ENCODE results near the gene FTSJ3.

FTSJ3 gene

GRCh38 chr17:63790057-63790456, 37.4 kb downstream of the FTSJ3 start:
- no peak overlapping the region for H3K27ac ChIP-seq
- TF ChIP-seq CTCF (conservative IDR thresholded peaks at IDR 0.05) (no peak), ZFX (IDR thresholded peaks at IDR 0.05) (no peak)

GRCh38 chr17:63786971-63787711, 40.3 kb downstream of the FTSJ3 start:
- H3K27ac ChIP-seq = no peak overlapping the region
- no peak for TF ChIP-seq CTCF (conservative IDR thresholded peaks at IDR 0.05)
- TF ChIP-seq ZFX (IDR thresholded peaks at IDR 0.05) = no peak

GRCh38 chr17:63786117-63786516, 41.3 kb downstream of the FTSJ3 start:
- H3K27ac ChIP-seq = no peak overlapping the region
- no peak for TF ChIP-seq ZFX (IDR thresholded peaks at IDR 0.05)
- no peak for TF ChIP-seq CTCF (conservative IDR thresholded peaks at IDR 0.05)

GRCh38 chr17:63785556-63785955, 41.9 kb downstream of the FTSJ3 start:
- H3K27ac ChIP-seq = no peak overlapping the region
- TF ChIP-seq CTCF (conservative IDR thresholded peaks at IDR 0.05) (no peak), ZFX (IDR thresholded peaks at IDR 0.05) (no peak)

GRCh38 chr17:63783522-63783921, 43.9 kb downstream of the FTSJ3 start:
- TF ChIP-seq CTCF (conservative IDR thresholded peaks at IDR 0.05) (no peak), ZFX (IDR thresholded peaks at IDR 0.05) (no peak)
- H3K27ac ChIP-seq = 0 out of 2 replicates have a peak overlapping the region, but pooled peaks have one; percentile 32

- no peak for TF ChIP-seq ZFX (IDR thresholded peaks at IDR 0.05)
- TF ChIP-seq CTCF (conservative IDR thresholded peaks at IDR 0.05) = no peak
- peak overlapping the region; percentile 83 for H3K27ac ChIP-seq
These were observed 46.5 kb downstream of the FTSJ3 start for GRCh38 chr17:63780928-63781327.

- H3K27ac ChIP-seq = peak overlapping the region; percentile 83
- no peak for TF ChIP-seq ZFX (IDR thresholded peaks at IDR 0.05)
- no peak for TF ChIP-seq CTCF (conservative IDR thresholded peaks at IDR 0.05)
These were observed 47.0 kb downstream of the FTSJ3 start for GRCh38 chr17:63780507-63780906.

All from C4-2B (cell line).